ENCODE data around the gene LRRC10B.

- TF ChIP-seq YY1 (IDR thresholded peaks at IDR 0.05; ENCODE audit: insufficient read depth, insufficient read length) (no peak), SUZ12 (IDR thresholded peaks at IDR 0.05; ENCODE audit: extremely low read depth, insufficient read depth, insufficient read length) (no peak)
These were observed 9.7 kb upstream of the LRRC10B start for GRCh38 chr11:61498767-61499341.
